HCT116 (cell line): Measurements from ENCODE around the gene DCP2. TPM values are rescaled to one million over a fixed set of nuclear protein-coding genes. Genes with fewer than 3 reads are reported as not detected.

Source experiments
- ATAC-seq: fragments of 200-7000 bp; cut with Tn5 transposase; 2 replicates; pipeline ENCODE4 v1.9.1; 2020; ENCODE audit warnings: mild to moderate bottlenecking, moderate library complexity
- BruUV-seq: library from RNA; stranded (reverse); fragments of 400-500 nt; replicated peaks from 2 replicates; lab custom pipeline; 2021; lab: Mats Ljungman, UMichigan
- CTCF ChIA-PET: fragments of 300-600 bp; sonication (Branson Sonifier 250); formaldehyde crosslinking; loops from one replicate; lab custom pipeline; 2021; ENCODE audit warnings: antibody characterized with exemption; lab: Charles Lee
- POLR2A ChIA-PET: fragments of 300-600, 350-600 bp; sonication (Branson Sonifier 250); formaldehyde crosslinking; loops from one replicate; lab custom pipeline; 2021; ENCODE audit warnings: antibody characterized with exemption; lab: Charles Lee
- RAD21 ChIA-PET, 2 experiments: fragments of 300-600 bp; sonication (Branson Sonifier 250); formaldehyde crosslinking; loops; one replicate each; lab custom pipeline; 2023; ENCODE audit warnings: low total read pairs in 2 of 2; ENCODE audit not compliant: uncharacterized antibody in 2 of 2, unreplicated experiment in 2 of 2, low non-redundant PET in 1 of 2; lab: Charles Lee
- DNase-seq: peaks from one replicate; pipeline ENCODE4 v3.0.0-alpha.2; 2010; ENCODE audit warnings: low read depth, low spot score
- H2AFZ ChIP-seq: fragments of 200-600 bp; shearing (Covaris generic), sonication (generic); 2 replicates; pipeline ENCODE4 v1.6.1; 2017; ENCODE audit warnings: low read depth, mixed run types, mixed read lengths, antibody characterized with exemption, low read length; ENCODE audit not compliant: poor library complexity, severe bottlenecking
- H3K27ac ChIP-seq: 2 replicates; pipeline ENCODE4 v1.5.1; 2012; ENCODE audit warnings: low read depth, low read length
- H3K27me3 ChIP-seq: fragments of 200-600 bp; sonication (generic); 2 replicates; pipeline ENCODE4 v1.6.1; 2016; ENCODE audit warnings: mixed run types, low read length, mixed read lengths; ENCODE audit not compliant: insufficient read depth
- H3K36me3 ChIP-seq, 2 experiments: fragments of 200-500 bp in 1 of 2; fragments of 200-600 bp in 1 of 2; sonication (Bioruptor generic) in 1 of 2; sonication (generic) in 1 of 2; 2 replicates each; pipeline versions ENCODE4 v1.5.1 to v1.6.1; 2014 to 2016; ENCODE audit warnings: low read length in 2 of 2, inconsistent platforms in 1 of 2, mixed read lengths in 1 of 2, mixed run types in 1 of 2; ENCODE audit not compliant: insufficient read depth in 2 of 2, control insufficient read depth in 1 of 2
- H3K4me1 ChIP-seq, 2 experiments: fragments of 200-600 bp in 1 of 2; sonication (generic) in 1 of 2; 2 replicates each; pipeline versions ENCODE4 v1.5.1 to v1.6.1; 2012 to 2017; ENCODE audit warnings: low read length in 2 of 2, inconsistent platforms in 1 of 2, mild to moderate bottlenecking in 1 of 2, mixed read lengths in 1 of 2, mixed run types in 1 of 2, moderate library complexity in 1 of 2; ENCODE audit not compliant: insufficient read depth in 2 of 2, control insufficient read depth in 1 of 2
- H3K4me2 ChIP-seq: fragments of 200-600 bp; sonication (generic); 2 replicates; pipeline ENCODE4 v1.6.1; 2017; ENCODE audit warnings: mixed run types, low read length, mixed read lengths
- H3K4me3 ChIP-seq, 2 experiments: fragments of 200-600 bp in 1 of 2; sonication (generic) in 1 of 2; replicated peaks in 1 of 2; 2 replicates each; pipeline ENCODE4 v1.5.1; 2011 to 2016; ENCODE audit warnings: low read length in 2 of 2, control low read depth in 1 of 2, low read depth in 1 of 2, mild to moderate bottlenecking in 1 of 2, mixed read lengths in 1 of 2, mixed run types in 1 of 2
- H3K79me2 ChIP-seq: fragments of 200-600 bp; sonication (generic); 2 replicates; pipeline ENCODE4 v1.6.1; 2017; ENCODE audit warnings: mild to moderate bottlenecking, mixed run types, low read length, moderate library complexity, mixed read lengths; ENCODE audit not compliant: insufficient read depth
- H3K9ac ChIP-seq: fragments of 200-600 bp; sonication (generic); 2 replicates; pipeline ENCODE4 v1.6.1; 2016; ENCODE audit warnings: low read length, mixed read lengths
- H3K9me2 ChIP-seq: fragments of 200-600 bp; sonication (generic), shearing (Covaris generic); 2 replicates; pipeline ENCODE4 v1.6.1; 2017; ENCODE audit warnings: mixed run types, mild to moderate bottlenecking, moderate library complexity; ENCODE audit not compliant: insufficient read depth
- H3K9me3 ChIP-seq, 2 experiments: fragments of 200-500 bp in 1 of 2; fragments of 200-600 bp in 1 of 2; sonication (Bioruptor generic) in 1 of 2; sonication (generic) in 1 of 2; 2 replicates each; pipeline ENCODE4 v1.6.1; 2014 to 2017; ENCODE audit warnings: low read length in 2 of 2, mixed read lengths in 2 of 2, inconsistent platforms in 1 of 2, low read depth in 1 of 2, mild to moderate bottlenecking in 1 of 2, mixed run types in 1 of 2, moderate library complexity in 1 of 2; ENCODE audit not compliant: control insufficient read depth in 1 of 2, insufficient read depth in 1 of 2
- H4K20me1 ChIP-seq: fragments of 200-600 bp; sonication (generic), shearing (Covaris generic); 2 replicates; pipeline ENCODE4 v1.6.1; 2017; ENCODE audit warnings: mixed run types, mild to moderate bottlenecking, moderate library complexity; ENCODE audit not compliant: insufficient read depth
- CBX3 ChIP-seq: IDR thresholded peaks from 2 replicates; pipeline ENCODE4 v1.6.1; 2012; ENCODE audit warnings: low read depth
- EGR1 ChIP-seq: IDR thresholded peaks from 2 replicates; pipeline ENCODE4 v1.6.1; 2012; ENCODE audit warnings: low read depth
- EZH2phosphoT487 ChIP-seq: fragments of 200-600 bp; IDR thresholded peaks from 2 replicates; pipeline ENCODE4 v1.6.1; 2018; ENCODE audit warnings: antibody characterized with exemption, borderline replicate concordance
- FOSL1 ChIP-seq: IDR thresholded peaks from 2 replicates; pipeline ENCODE4 v1.6.1; 2012; ENCODE audit warnings: low read depth
- SIN3A ChIP-seq: IDR thresholded peaks from 2 replicates; pipeline ENCODE4 v1.6.1; 2012; ENCODE audit warnings: low read depth
- SRF ChIP-seq: IDR thresholded peaks from 2 replicates; pipeline ENCODE4 v1.6.1; 2012; ENCODE audit warnings: low read depth
- TCF7L2 ChIP-seq: IDR thresholded peaks from 2 replicates; pipeline ENCODE4 v1.7.0; 2011; ENCODE audit warnings: borderline replicate concordance, inconsistent platforms; ENCODE audit not compliant: insufficient read depth, insufficient read length; ENCODE audit errors: extremely low read depth
- ZFX ChIP-seq: fragments of 450-650 bp; IDR thresholded peaks from 2 replicates; pipeline ENCODE4 v1.6.1; 2017
- ZNF274 ChIP-seq: fragments of 200-500 bp; sonication (Bioruptor generic); IDR thresholded peaks from 2 replicates; pipeline ENCODE4 v1.6.1; 2014; ENCODE audit warnings: mild to moderate bottlenecking, low read depth, low read length, inconsistent platforms
- intact Hi-C: fragments of 100-400 bp; cut with micrococcal nuclease; formaldehyde crosslinking; loops from 2 replicates; pipeline ENCODE4 v1.10.0; 2022
- total RNA-seq: library from RNA; stranded (reverse); gene quantifications from one replicate; pipeline ENCODE4 v1.2.1, GENCODE V29; 2021; ENCODE audit not compliant: unreplicated experiment
- TF ChIP-seq, protein P1 (sequence below): IDR thresholded peaks from 2 replicates; pipeline ENCODE4 v1.6.1; 2012; ENCODE audit warnings: low read depth
- TF ChIP-seq, protein P2 (sequence below): IDR thresholded peaks from 2 replicates; pipeline ENCODE4 v1.6.1; 2012

The DCP2 gene
- total RNA-seq, 1 experiment from 2014 or later: 57.1 TPM

DNA sequence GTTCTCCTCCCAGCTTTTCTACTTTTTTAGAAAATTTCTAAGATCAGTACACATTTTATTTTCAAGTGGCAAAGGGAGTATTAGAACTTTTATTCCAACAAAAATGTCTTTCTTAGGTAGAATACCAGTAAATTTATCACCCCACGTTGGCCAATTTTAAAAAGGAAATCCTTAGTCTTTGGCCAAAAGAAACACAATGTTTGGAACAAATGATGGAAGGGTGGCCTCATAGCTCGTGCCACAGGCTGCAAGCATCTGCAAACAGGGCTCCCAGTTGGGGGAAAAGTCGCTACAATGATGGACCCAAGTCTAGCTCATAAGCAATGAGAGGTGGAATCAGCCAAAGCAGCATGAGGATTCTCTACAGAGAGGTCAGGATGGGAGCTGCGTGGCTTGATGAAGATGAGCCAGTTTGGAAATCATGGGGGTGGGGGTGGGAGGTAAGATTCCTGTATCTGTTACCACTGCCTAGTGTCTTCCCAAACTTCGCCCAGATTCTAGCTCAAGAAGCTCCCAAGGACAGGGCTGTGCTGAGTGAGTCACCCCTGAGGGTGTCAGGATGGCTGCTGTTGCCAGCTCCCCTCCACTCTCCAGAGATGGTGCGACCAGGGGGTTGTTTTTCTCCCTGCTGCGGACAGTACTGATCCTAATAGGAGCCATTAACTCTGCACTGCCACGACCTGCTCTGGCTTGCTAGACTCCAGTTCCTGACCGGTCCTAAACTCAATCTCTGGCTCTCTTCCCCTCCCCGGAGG is 75.6 kb downstream of the DCP2 start:
- Histone ChIP-seq H3K4me2 (no peak overlapping the region), H3K9me3 (no peaks in the 10 kb centered on the region), H3K36me3 (0 out of 4 replicates have a peak, but pooled peaks cover 0 to 4% of the 10 kb centered on the region in 2 experiments), H3K9me2 (no peaks in the 10 kb centered on the region), H4K20me1 (no peaks in the 10 kb centered on the region), H3K4me3 (no peak overlapping the region), H3K4me1 (peaks cover 3 to 12% of the 10 kb centered on the region in 2 experiments; a peak in 3 of 4 replicates), H3K27ac (no peak overlapping the region), H2AFZ (no peak overlapping the region), H3K27me3 (no peaks in the 10 kb centered on the region), H3K79me2 (no peaks in the 10 kb centered on the region), H3K9ac (no peak overlapping the region)
- intact Hi-C loops: no loop called here
- ChIA-PET CTCF (interaction anchor here (0.6 to 1.3 kb wide), 2 partner anchors 269 to 560 kb away, joined by 3 read pairs; no protein-coding TSS in a partner anchor), RAD21 (no interaction called here), POLR2A (no interaction called here)
- no peak for DNase-seq
- BruUV-seq: no TSS peak
- TF ChIP-seq EZH2phosphoT487 (no peak), ZNF274 (no peak), ZFX (no peak), TCF7L2 (no peak), FOSL1 (no peak), SRF (no peak), CBX3 (no peak), SIN3A (no peak), EGR1 (no peak)
- TF ChIP-seq, protein P1, sequence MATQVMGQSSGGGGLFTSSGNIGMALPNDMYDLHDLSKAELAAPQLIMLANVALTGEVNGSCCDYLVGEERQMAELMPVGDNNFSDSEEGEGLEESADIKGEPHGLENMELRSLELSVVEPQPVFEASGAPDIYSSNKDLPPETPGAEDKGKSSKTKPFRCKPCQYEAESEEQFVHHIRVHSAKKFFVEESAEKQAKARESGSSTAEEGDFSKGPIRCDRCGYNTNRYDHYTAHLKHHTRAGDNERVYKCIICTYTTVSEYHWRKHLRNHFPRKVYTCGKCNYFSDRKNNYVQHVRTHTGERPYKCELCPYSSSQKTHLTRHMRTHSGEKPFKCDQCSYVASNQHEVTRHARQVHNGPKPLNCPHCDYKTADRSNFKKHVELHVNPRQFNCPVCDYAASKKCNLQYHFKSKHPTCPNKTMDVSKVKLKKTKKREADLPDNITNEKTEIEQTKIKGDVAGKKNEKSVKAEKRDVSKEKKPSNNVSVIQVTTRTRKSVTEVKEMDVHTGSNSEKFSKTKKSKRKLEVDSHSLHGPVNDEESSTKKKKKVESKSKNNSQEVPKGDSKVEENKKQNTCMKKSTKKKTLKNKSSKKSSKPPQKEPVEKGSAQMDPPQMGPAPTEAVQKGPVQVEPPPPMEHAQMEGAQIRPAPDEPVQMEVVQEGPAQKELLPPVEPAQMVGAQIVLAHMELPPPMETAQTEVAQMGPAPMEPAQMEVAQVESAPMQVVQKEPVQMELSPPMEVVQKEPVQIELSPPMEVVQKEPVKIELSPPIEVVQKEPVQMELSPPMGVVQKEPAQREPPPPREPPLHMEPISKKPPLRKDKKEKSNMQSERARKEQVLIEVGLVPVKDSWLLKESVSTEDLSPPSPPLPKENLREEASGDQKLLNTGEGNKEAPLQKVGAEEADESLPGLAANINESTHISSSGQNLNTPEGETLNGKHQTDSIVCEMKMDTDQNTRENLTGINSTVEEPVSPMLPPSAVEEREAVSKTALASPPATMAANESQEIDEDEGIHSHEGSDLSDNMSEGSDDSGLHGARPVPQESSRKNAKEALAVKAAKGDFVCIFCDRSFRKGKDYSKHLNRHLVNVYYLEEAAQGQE: no peak
- TF ChIP-seq, protein P2, sequence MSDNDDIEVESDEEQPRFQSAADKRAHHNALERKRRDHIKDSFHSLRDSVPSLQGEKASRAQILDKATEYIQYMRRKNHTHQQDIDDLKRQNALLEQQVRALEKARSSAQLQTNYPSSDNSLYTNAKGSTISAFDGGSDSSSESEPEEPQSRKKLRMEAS: no peak
- no peak for ATAC-seq
